IPS-18c (cell line): ENCODE results near the gene RNASE8.
A peak's percentile ranks its signal among the peaks of the same experiment; 100 is the strongest.

ENCODE experiments used
- H3K4me3 ChIP-seq: 2 replicates; pipeline ENCODE4 v1.7.0; 2013; ENCODE audit warnings: low read depth, mild to moderate bottlenecking, low read length, moderate library complexity; ENCODE audit not compliant: insufficient read depth
- H3K9me3 ChIP-seq: one replicate; pipeline ENCODE4 v1.6.1; 2013; ENCODE audit warnings: mild to moderate bottlenecking, low read length, moderate library complexity; ENCODE audit not compliant: control insufficient read depth, insufficient read depth

Gene RNASE8

DNA sequence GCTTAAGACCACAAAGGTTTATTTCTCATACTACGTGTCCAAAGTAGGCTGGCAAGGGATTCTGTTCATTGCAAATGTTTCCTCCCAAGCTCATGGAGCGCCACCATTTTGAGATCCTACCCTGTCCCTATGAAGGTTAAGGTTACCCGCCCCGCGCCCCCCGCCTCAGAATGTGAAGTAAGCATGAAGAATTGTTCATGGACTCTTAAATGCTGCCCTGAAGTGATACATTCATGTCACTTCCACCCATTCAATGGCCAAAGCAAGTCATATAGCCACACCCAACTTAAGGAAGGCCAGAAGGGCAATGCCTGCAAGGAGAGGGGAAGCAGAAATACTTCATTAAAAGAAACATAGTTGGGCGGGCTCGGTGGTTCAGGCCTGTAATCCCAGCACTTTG, 47.5 kb downstream of the RNASE8 start:
- Histone ChIP-seq H3K4me3 (peak overlapping the region; percentile 86; the same call in 1 of the 2 replicates), H3K9me3 (no peaks in the 10 kb centered on the region)

GRCh38 chr14:21106176-21106497, 48.5 kb downstream of the RNASE8 start:
- Histone ChIP-seq H3K9me3 (no peaks in the 10 kb centered on the region), H3K4me3 (no peak overlapping the region)

GRCh38 chr14:21106498-21107282, 49.1 kb downstream of the RNASE8 start:
- H3K9me3 ChIP-seq = no peaks in the 10 kb centered on the region
- no peak overlapping the region for H3K4me3 ChIP-seq

- no peak overlapping the region for H3K4me3 ChIP-seq
Measured at GRCh38 chr14:21107283-21107800, 49.7 kb downstream of the RNASE8 start.

More at GRCh38 chr14:21107283-21107800, 49.7 kb downstream of the RNASE8 start:
- H3K9me3 ChIP-seq = no peaks in the 10 kb centered on the region
